HAP-1 (cell line): ENCODE results near the gene MYO15A.

Source experiments
- DNase-seq, 2 experiments: peaks; one replicate each; pipeline ENCODE4 v3.0.0-alpha.2; 2016 to 2020; ENCODE audit warnings: low spot score in 2 of 2
- H3K27me3 ChIP-seq: fragments of 250-450 bp; sonication (Bioruptor Pico); 2 replicates; pipeline ENCODE4 v1.5.1; 2020; ENCODE audit warnings: low read depth, mild to moderate bottlenecking, moderate library complexity
- H3K36me3 ChIP-seq: fragments of 250-450 bp; sonication (Bioruptor Pico); replicated peaks from 2 replicates; pipeline ENCODE4 v1.5.1; 2020; ENCODE audit warnings: mild to moderate bottlenecking
- H3K4me1 ChIP-seq: fragments of 250-450 bp; sonication (Bioruptor Pico); 2 replicates; pipeline ENCODE4 v1.5.1; 2020; ENCODE audit warnings: mild to moderate bottlenecking
- H3K4me3 ChIP-seq: fragments of 250-450 bp; sonication (Bioruptor Pico); 2 replicates; pipeline ENCODE4 v1.5.1; 2020; ENCODE audit warnings: mild to moderate bottlenecking, moderate library complexity
- H3K9me3 ChIP-seq: fragments of 250-450 bp; sonication (Bioruptor Pico); 2 replicates; pipeline ENCODE4 v1.5.1; 2020; ENCODE audit warnings: mild to moderate bottlenecking, moderate library complexity
- in situ Hi-C: fragments of 300-500 bp; cut with MboI; formaldehyde crosslinking; loops from 3 replicates; pipeline ENCODE4 v1.14.3; 2020; ENCODE audit warnings: low sequenced_read_pairs, inconsistent platforms, mixed read lengths

The MYO15A gene

GRCh38 chr17:18124345-18125126 lies 16.0 kb downstream of the MYO15A start:
- H3K4me3 ChIP-seq: no peak overlapping the region
- in situ Hi-C loops: no loop called here

GRCh38 chr17:18129041-18129502 lies 20.5 kb downstream of the MYO15A start:
- Histone ChIP-seq H3K4me1 (no peaks in the 10 kb centered on the region), H3K4me3 (no peak overlapping the region), H3K27me3 (no peaks in the 10 kb centered on the region), H3K36me3 (no peaks in the 10 kb centered on the region), H3K9me3 (no peaks in the 10 kb centered on the region)
- DNase-seq: no peak
- in situ Hi-C loops: no loop called here

More at GRCh38 chr17:18124345-18125126, 16.0 kb downstream of the MYO15A start:
- H3K36me3 ChIP-seq: no peaks in the 10 kb centered on the region
- no peaks in the 10 kb centered on the region for H3K4me1 ChIP-seq
- 0 out of 2 replicates have a peak, but pooled peaks cover 2% of the 10 kb centered on the region for H3K9me3 ChIP-seq
- no peaks in the 10 kb centered on the region for H3K27me3 ChIP-seq
- DNase-seq: no peak

DNA sequence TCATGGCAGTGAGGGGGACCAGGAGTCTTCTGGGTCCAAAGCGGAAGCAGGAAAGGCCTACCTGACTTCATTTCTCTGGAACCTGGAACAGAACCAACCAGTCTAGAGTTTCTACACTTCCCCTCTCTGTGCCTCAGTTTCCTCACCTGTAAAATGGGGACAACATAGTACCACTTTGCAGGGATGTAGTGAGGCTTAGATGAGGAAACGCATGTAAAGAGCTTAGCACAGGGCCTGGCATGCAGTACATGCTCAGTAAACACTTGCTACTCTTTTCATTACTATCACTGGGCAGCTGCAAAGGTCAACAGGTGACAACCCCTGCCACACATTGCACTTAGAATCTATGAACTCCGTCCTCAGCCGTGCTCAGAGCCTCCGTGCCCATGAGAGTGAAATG lies 24.2 kb downstream of the MYO15A start:
- no peaks in the 10 kb centered on the region for H3K27me3 ChIP-seq
- H3K4me3 ChIP-seq: no peak overlapping the region
- H3K9me3 ChIP-seq: no peaks in the 10 kb centered on the region
- H3K36me3 ChIP-seq: no peaks in the 10 kb centered on the region
- no peaks in the 10 kb centered on the region for H3K4me1 ChIP-seq
- in situ Hi-C loops: no loop called here
- no peak for DNase-seq

DNA sequence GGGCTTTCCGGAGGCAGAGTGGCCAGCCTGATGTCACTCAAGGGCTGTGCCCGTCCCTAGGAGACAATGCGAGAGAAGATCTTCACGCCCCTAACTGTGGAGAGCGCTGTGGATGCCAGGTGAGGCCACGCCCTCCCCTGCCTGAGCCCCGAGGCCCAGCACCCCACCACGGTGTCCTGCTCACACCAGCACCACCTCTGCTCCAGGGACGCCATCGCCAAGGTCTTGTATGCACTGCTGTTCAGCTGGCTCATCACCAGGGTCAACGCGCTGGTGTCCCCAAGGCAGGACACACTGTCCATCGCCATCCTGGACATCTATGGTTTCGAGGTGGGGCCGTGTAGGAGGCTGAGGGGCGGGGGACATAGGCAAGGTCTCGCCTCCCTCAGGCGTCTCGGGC lies 27.8 kb downstream of the MYO15A start:
- no peak for DNase-seq
- no peak overlapping the region for H3K4me3 ChIP-seq
- H3K9me3 ChIP-seq: no peaks in the 10 kb centered on the region
- no peaks in the 10 kb centered on the region for H3K36me3 ChIP-seq
- in situ Hi-C loops: no loop called here
- H3K4me1 ChIP-seq: no peaks in the 10 kb centered on the region
- no peaks in the 10 kb centered on the region for H3K27me3 ChIP-seq

DNA sequence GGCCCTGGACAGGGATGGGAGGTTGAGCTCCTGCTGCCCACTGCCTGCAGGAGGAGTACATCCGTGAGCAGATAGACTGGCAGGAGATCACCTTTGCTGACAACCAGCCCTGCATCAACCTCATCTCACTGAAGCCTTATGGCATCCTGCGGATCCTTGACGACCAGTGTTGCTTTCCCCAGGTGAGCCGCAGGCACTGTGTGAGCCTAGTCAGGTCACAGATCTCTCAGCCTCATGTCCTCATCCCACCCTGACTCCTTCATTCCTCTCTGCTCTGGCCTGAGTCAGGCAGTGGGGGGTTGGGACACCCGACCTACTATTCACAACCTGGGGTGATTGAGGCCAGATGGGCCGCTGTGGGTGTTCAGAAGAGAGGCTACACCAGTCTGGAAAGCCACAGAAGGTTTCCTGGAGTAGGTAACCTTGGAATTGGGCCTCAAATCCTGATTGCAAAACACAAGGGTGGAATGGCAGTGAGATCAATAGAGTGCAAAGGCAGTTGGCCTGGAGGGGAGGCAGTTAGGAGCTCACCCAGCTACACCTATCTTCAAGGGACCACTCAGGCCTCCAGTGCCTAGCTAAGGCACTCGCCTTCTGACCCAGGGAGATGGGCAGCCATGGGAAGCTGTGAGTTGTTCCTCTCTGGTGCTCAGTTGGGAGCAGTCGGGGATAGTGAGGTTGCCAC lies 29.7 kb downstream of the MYO15A start:
- in situ Hi-C loops: no loop called here
- no peak for DNase-seq
- Histone ChIP-seq H3K36me3 (no peaks in the 10 kb centered on the region), H3K4me1 (no peaks in the 10 kb centered on the region), H3K4me3 (no peak overlapping the region), H3K9me3 (no peaks in the 10 kb centered on the region), H3K27me3 (no peaks in the 10 kb centered on the region)

- H3K27me3 ChIP-seq: no peaks in the 10 kb centered on the region
- H3K4me3 ChIP-seq: no peak overlapping the region
- H3K4me1 ChIP-seq: no peaks in the 10 kb centered on the region
- no peaks in the 10 kb centered on the region for H3K36me3 ChIP-seq
- H3K9me3 ChIP-seq: no peaks in the 10 kb centered on the region
- DNase-seq: no peak
- in situ Hi-C loops: no loop called here
These were observed 30.5 kb downstream of the MYO15A start for GRCh38 chr17:18139092-18139491.

DNA sequence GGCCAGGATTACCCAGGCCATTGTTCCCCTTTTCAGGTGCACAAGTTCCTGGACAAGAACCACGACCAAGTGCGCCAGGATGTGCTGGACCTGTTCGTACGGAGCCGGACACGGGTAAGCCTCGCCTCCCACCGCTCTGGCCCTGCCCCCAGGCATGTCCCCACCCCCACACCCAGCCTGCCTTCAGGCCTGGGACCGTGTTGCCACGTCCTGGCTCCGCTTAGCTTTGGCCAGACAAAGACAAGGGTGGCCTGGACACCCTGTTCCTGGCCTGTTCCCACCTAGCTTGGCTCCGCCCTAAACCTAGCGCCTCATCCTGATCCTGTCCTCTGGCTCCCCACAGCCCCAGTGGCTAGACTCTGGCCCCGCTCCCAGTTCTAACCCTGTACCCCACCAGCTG lies 30.9 kb downstream of the MYO15A start:
- no peaks in the 10 kb centered on the region for H3K4me1 ChIP-seq

DNA sequence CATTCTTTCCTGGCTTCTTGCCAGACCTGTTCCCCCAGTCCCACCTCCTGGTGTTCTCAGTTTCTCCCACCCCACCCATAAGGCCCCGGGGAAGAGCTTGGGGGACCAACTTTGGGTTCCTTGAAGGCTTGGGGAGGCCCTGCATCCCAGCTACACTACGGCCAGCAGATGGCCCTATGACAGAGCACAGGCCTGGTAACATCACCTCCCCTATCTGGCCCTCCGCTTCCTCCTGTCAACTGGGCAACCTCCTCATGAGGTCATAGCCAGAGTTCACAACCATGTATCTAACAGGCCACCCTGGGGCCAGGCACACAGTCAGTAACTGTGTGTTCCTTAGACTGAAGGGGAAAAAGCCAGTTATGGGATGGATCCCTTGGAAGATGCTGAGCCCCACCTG lies 31.4 kb downstream of the MYO15A start:
- Histone ChIP-seq H3K36me3 (no peaks in the 10 kb centered on the region), H3K9me3 (no peaks in the 10 kb centered on the region), H3K4me3 (no peak overlapping the region), H3K27me3 (no peaks in the 10 kb centered on the region), H3K4me1 (no peaks in the 10 kb centered on the region)
- in situ Hi-C loops: no loop called here
- DNase-seq: no peak

More for the DNA sequence above, 30.9 kb downstream of the MYO15A start:
- no peaks in the 10 kb centered on the region for H3K36me3 ChIP-seq
- in situ Hi-C loops: no loop called here
- no peak for DNase-seq
- no peaks in the 10 kb centered on the region for H3K9me3 ChIP-seq
- H3K4me3 ChIP-seq: no peak overlapping the region
- no peaks in the 10 kb centered on the region for H3K27me3 ChIP-seq

- no peaks in the 10 kb centered on the region for H3K9me3 ChIP-seq
- in situ Hi-C loops: no loop called here
- DNase-seq: no peak
- no peak overlapping the region for H3K4me3 ChIP-seq
- H3K27me3 ChIP-seq: no peaks in the 10 kb centered on the region
- no peaks in the 10 kb centered on the region for H3K4me1 ChIP-seq
- no peaks in the 10 kb centered on the region for H3K36me3 ChIP-seq
These were observed 32.1 kb downstream of the MYO15A start for GRCh38 chr17:18140648-18141047.

- DNase-seq: peak; percentile 65 to 66
- H3K4me3 ChIP-seq: no peak overlapping the region
- no peaks in the 10 kb centered on the region for H3K36me3 ChIP-seq
- no peaks in the 10 kb centered on the region for H3K4me1 ChIP-seq
- H3K9me3 ChIP-seq: no peaks in the 10 kb centered on the region
- in situ Hi-C loops: no loop called here
- H3K27me3 ChIP-seq: no peaks in the 10 kb centered on the region
These were observed 32.8 kb downstream of the MYO15A start for GRCh38 chr17:18141210-18141803.

GRCh38 chr17:18142417-18142816 lies 33.9 kb downstream of the MYO15A start:
- H3K4me1 ChIP-seq: no peaks in the 10 kb centered on the region
- no peak for DNase-seq
- H3K9me3 ChIP-seq: no peaks in the 10 kb centered on the region
- H3K27me3 ChIP-seq: no peaks in the 10 kb centered on the region
- in situ Hi-C loops: no loop called here
- H3K4me3 ChIP-seq: no peak overlapping the region
- H3K36me3 ChIP-seq: no peaks in the 10 kb centered on the region

DNA sequence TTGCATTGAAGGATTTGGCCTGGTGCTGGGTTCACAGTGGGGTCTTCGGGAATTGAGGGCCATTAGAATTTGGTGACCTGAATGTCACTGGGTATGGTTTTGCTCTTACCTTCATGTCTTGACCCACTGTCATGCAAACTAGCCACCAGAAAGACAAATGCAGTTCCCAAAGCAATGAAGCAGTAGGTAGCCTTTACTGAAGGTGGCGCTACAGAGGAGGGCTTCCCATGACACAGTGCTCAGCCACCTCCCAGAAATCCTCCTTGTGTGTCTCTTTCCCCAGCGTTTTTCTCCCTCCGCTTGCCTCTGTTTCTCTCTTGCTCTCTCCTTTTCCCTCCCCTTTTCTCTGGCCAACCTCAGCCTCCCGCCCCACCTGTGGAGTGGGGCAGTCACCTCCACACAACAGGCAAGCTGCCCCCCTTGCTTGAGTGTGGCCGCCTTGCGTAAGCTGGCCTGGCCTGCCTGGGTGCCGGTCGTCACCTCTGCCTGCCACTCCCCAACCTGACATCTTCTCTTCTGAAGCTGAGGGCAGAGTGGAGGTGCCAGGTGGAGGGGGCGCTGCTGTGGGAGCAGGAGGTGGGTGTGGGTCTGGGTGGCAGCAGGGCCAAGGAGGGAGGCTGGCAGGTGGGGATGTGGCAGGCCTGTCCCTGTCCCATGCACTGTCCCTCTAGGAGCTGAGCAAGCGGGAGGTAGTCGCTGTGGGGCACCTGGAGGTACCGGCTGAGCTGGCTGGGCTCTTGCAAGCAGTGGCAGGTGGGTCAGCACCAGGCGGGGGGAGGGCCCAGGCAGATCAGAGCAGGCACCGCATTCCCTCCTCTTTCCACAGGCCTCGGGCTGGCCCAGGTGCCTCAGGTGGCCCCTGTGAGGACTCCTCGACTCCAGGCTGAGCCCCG lies 34.7 kb downstream of the MYO15A start:
- DNase-seq: peak; percentile 33 to 63
- no peaks in the 10 kb centered on the region for H3K4me1 ChIP-seq
- H3K36me3 ChIP-seq: no peaks in the 10 kb centered on the region
- no peaks in the 10 kb centered on the region for H3K27me3 ChIP-seq
- H3K9me3 ChIP-seq: no peaks in the 10 kb centered on the region
- H3K4me3 ChIP-seq: no peak overlapping the region
- in situ Hi-C loops: no loop called here

GRCh38 chr17:18144261-18144660 lies 35.7 kb downstream of the MYO15A start:
- no peak for DNase-seq
- Histone ChIP-seq H3K9me3 (no peaks in the 10 kb centered on the region), H3K4me1 (no peaks in the 10 kb centered on the region), H3K4me3 (no peak overlapping the region), H3K36me3 (no peaks in the 10 kb centered on the region), H3K27me3 (no peaks in the 10 kb centered on the region)
- in situ Hi-C loops: no loop called here
